Measurements from ENCODE around the gene TAAR6. TPM values are rescaled to one million over a fixed set of nuclear protein-coding genes. Genes with fewer than 3 reads are reported as not detected.

Gene TAAR6
- total and polyA plus RNA-seq, 4 donors = not detected

DNA sequence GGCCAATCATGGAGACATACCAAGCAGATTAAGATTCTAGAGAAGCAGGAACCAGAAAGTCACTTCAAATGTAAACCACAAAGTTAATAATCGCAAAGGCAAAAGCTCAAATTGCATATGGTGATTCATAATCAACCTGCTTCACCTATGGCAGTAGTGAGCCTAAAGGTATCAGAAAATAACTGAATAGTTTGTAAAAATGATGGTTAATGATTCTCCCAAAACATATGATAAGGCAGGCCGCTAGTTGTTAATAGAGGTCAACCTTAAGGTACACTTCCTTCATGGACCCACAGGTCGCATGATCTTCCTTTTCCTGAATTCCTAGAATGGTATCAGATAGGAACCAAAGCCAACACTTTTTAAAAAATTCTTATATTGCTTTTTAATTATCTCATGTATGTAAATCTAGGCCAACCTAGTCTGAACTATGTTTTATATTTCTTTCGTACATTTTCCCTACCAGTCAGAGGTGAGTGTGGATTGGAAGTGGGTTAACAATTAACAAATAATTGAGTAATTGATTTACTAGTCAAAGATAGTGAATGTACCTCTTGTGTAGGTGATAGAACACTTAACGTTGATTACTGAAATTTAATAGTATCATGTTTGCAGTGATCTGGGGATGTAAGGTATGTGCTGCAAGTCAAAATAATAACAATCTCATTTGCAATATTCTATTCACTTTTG, 37.6 kb downstream of the TAAR6 start:
- H3K36me3 ChIP-seq (ENCODE audit: control insufficient read depth in 4 of 4, insufficient read depth in 3 of 4, low read depth in 1 of 4, low read length in 3 of 4) = no peaks in the 10 kb centered on the region
- peak; percentile 77 for TF ChIP-seq SP1 (IDR thresholded peaks at IDR 0.05)
- TF ChIP-seq, protein P1, sequence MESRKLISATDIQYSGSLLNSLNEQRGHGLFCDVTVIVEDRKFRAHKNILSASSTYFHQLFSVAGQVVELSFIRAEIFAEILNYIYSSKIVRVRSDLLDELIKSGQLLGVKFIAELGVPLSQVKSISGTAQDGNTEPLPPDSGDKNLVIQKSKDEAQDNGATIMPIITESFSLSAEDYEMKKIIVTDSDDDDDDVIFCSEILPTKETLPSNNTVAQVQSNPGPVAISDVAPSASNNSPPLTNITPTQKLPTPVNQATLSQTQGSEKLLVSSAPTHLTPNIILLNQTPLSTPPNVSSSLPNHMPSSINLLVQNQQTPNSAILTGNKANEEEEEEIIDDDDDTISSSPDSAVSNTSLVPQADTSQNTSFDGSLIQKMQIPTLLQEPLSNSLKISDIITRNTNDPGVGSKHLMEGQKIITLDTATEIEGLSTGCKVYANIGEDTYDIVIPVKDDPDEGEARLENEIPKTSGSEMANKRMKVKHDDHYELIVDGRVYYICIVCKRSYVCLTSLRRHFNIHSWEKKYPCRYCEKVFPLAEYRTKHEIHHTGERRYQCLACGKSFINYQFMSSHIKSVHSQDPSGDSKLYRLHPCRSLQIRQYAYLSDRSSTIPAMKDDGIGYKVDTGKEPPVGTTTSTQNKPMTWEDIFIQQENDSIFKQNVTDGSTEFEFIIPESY (IDR thresholded peaks at IDR 0.05) = peak; percentile 41
- no peak for TF ChIP-seq RAD21 (IDR thresholded peaks at IDR 0.05)
- TF ChIP-seq NR2F2 (IDR thresholded peaks at IDR 0.05) = peak; percentile 36
- no peak for TF ChIP-seq GABPA (IDR thresholded peaks at IDR 0.05 in 1 of 2, conservative IDR thresholded peaks at IDR 0.05 in 1 of 2)
- TF ChIP-seq, protein P2, sequence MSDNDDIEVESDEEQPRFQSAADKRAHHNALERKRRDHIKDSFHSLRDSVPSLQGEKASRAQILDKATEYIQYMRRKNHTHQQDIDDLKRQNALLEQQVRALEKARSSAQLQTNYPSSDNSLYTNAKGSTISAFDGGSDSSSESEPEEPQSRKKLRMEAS (IDR thresholded peaks at IDR 0.05) = peak; percentile 9
- TF ChIP-seq HNF4A (conservative IDR thresholded peaks at IDR 0.05) = peak; percentile 25 to 51
- peak in 1 of 2 donors; percentile 32 for TF ChIP-seq JUND (IDR thresholded peaks at IDR 0.05)
- TF ChIP-seq RXRA (IDR thresholded peaks at IDR 0.05) = peak; percentile 37 to 52
- TF ChIP-seq FOXA1 (IDR thresholded peaks at IDR 0.05) = no peak
- TF ChIP-seq, protein P3, sequence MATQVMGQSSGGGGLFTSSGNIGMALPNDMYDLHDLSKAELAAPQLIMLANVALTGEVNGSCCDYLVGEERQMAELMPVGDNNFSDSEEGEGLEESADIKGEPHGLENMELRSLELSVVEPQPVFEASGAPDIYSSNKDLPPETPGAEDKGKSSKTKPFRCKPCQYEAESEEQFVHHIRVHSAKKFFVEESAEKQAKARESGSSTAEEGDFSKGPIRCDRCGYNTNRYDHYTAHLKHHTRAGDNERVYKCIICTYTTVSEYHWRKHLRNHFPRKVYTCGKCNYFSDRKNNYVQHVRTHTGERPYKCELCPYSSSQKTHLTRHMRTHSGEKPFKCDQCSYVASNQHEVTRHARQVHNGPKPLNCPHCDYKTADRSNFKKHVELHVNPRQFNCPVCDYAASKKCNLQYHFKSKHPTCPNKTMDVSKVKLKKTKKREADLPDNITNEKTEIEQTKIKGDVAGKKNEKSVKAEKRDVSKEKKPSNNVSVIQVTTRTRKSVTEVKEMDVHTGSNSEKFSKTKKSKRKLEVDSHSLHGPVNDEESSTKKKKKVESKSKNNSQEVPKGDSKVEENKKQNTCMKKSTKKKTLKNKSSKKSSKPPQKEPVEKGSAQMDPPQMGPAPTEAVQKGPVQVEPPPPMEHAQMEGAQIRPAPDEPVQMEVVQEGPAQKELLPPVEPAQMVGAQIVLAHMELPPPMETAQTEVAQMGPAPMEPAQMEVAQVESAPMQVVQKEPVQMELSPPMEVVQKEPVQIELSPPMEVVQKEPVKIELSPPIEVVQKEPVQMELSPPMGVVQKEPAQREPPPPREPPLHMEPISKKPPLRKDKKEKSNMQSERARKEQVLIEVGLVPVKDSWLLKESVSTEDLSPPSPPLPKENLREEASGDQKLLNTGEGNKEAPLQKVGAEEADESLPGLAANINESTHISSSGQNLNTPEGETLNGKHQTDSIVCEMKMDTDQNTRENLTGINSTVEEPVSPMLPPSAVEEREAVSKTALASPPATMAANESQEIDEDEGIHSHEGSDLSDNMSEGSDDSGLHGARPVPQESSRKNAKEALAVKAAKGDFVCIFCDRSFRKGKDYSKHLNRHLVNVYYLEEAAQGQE (IDR thresholded peaks at IDR 0.05) = peak; percentile 40
- DNase-seq (ENCODE audit: low spot score) = no peak
- no peaks in the 10 kb centered on the region for H3K9me3 ChIP-seq (ENCODE audit: control insufficient read depth in 4 of 4, low read length in 3 of 4)
- H3K27ac ChIP-seq (ENCODE audit: low read depth in 1 of 2, low read length in 2 of 2) = no peak overlapping the region
- 45% methylated on average over 5 of the region's 5 CpGs for WGBS
- no peak overlapping the region for H3K9ac ChIP-seq (ENCODE audit: low read depth in 1 of 2, low read length in 2 of 2)
- H3K4me3 ChIP-seq (ENCODE audit: low read depth in 1 of 3, low read length in 3 of 3) = no peak overlapping the region
- H3K27me3 ChIP-seq (ENCODE audit: control insufficient read depth in 4 of 4, insufficient read depth in 4 of 4, low read length in 3 of 4) = no peaks in the 10 kb centered on the region
- peaks cover 3 to 9% (median 5%) of the 10 kb centered on the region in 4 donors for H3K4me1 ChIP-seq (ENCODE audit: control insufficient read depth in 4 of 4, insufficient read depth in 4 of 4, low read length in 3 of 4)

DNA sequence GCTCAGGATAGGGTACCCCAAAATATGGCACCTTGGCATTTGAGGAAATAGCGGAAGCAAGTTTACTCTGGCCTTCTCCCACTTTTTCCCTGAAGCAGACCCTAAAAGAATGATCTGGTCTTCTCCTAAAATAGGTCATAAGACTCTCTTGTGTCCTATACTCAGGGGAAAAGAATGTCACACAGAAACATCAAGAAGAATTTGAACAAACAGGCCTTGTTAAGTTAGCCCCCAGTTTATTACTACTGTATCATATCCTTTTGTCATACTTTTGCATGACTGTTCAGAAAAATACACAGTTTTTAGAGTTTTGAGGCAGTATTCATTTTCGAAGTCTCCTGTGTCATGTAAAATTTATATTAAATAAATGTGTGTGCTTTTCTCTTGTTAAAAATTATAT, 41.5 kb downstream of the TAAR6 start:
- Histone ChIP-seq H3K27ac (ENCODE audit: low read depth in 1 of 2, low read length in 2 of 2) (no peak overlapping the region), H3K36me3 (ENCODE audit: control insufficient read depth in 4 of 4, insufficient read depth in 3 of 4, low read depth in 1 of 4, low read length in 3 of 4) (no peaks in the 10 kb centered on the region), H3K27me3 (ENCODE audit: control insufficient read depth in 4 of 4, insufficient read depth in 4 of 4, low read length in 3 of 4) (no peaks in the 10 kb centered on the region), H3K9ac (ENCODE audit: low read depth in 1 of 2, low read length in 2 of 2) (no peak overlapping the region), H3K4me1 (ENCODE audit: control insufficient read depth in 4 of 4, insufficient read depth in 4 of 4, low read length in 3 of 4) (peaks cover 4 to 17% (median 6%) of the 10 kb centered on the region in 4 donors), H3K4me3 (ENCODE audit: low read depth in 1 of 3, low read length in 3 of 3) (no peak overlapping the region), H3K9me3 (ENCODE audit: control insufficient read depth in 4 of 4, low read length in 3 of 4) (no peaks in the 10 kb centered on the region)
- TF ChIP-seq, protein P2 (IDR thresholded peaks at IDR 0.05) = no peak
- TF ChIP-seq SP1 (IDR thresholded peaks at IDR 0.05) (no peak), RXRA (IDR thresholded peaks at IDR 0.05) (no peak)
- TF ChIP-seq, protein P1 (IDR thresholded peaks at IDR 0.05) = no peak
- DNase-seq (ENCODE audit: low spot score) = no peak
- WGBS = 93% methylated on average over 2 of the region's 2 CpGs

Measured in liver (tissue), 9 donors.